ENCODE data around the gene PGM5.

The PGM5 gene

GRCh38 chr9:68496356-68496755 is 139.9 kb downstream of the PGM5 start:
- DNase-seq (ENCODE audit: low spot score), result no peak

GRCh38 chr9:68497629-68498028 is 141.2 kb downstream of the PGM5 start:
- no peak for DNase-seq (ENCODE audit: low spot score)

GRCh38 chr9:68498816-68499215 is 142.4 kb downstream of the PGM5 start:
- no peak for DNase-seq (ENCODE audit: low spot score)

DNA sequence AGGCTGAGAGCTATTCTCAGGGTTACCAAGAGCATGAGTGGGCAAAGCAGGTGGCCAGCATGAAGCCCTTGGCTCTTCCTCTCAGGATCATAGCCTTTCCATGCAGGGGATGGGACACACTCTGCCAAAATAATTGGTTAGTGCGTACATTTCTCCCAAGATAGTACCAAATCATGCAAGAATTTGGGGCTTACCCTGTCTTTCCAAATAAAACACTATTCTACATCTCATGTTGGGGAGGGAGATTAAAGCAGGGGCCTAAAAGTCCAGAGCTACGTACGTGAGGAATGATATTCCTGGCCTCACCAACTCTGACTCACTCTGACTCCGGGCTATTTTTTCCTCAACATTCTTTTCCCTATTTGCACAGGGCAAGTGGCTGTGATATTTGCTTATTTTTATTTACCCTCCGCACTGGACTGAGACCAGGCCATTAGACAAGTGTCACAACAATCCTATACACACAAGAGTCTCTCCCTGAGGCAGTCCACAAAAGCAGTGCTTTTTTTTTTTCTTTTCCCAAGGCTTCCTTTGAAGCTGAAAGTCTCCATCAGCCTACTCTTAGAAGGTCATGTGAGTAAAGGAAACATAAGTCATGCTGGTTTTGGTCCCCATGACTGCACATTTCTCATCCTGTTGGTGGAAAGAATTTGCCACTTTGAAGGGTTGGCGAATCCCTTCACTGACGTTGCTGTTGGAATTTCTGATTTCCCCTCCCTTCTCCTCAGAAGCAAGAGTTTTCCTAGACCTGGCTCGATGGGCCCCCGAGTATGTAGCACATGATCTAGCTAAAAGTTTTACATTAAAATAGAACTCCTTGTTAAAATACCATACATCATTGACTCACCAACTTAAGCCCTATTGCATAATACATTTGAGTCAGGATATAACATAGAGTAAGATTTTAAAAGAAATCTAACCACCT is 144.3 kb downstream of the PGM5 start:
- peak; percentile 85 for DNase-seq (ENCODE audit: low spot score)

GRCh38 chr9:68502279-68502678 is 145.9 kb downstream of the PGM5 start:
- DNase-seq (ENCODE audit: low spot score), result no peak

DNA sequence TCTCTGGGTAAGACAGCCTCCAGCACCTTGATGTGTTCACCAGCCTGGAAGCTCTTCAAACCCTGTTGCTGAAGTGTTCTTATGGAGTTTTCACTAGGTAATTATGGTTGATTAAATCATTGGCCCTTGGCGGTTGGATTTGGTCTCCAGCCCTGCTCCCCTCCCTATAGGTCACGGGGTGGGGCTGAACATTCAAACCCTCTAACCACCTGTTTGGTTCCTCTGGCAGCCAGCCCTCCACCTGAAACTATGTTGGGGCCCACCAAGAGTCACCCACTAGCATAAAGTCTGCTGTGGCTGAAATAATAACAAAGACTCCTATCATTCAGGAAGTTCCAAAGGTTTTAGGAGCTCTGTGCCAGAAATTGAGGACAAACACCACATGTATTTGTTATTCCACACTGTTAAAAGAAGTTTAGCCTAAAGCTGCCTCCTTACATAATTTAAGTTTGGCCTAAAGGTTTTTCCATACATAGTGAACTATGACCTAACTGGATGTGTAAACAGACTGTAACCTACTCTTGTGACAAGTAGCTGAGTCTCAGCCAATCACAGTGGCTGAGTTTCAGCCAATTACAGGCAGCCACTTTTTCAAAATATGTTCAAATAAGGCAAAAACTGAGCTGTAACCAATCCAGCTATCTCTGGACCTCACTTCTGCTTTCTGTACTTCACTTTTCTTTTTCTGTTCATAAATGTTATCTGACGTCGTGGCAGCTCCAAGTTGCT is 149.4 kb downstream of the PGM5 start:
- no peak for DNase-seq (ENCODE audit: low spot score)

- DNase-seq (ENCODE audit: low spot score), result no peak
Observed at GRCh38 chr9:68506551-68506950, 150.1 kb downstream of the PGM5 start.

DNA sequence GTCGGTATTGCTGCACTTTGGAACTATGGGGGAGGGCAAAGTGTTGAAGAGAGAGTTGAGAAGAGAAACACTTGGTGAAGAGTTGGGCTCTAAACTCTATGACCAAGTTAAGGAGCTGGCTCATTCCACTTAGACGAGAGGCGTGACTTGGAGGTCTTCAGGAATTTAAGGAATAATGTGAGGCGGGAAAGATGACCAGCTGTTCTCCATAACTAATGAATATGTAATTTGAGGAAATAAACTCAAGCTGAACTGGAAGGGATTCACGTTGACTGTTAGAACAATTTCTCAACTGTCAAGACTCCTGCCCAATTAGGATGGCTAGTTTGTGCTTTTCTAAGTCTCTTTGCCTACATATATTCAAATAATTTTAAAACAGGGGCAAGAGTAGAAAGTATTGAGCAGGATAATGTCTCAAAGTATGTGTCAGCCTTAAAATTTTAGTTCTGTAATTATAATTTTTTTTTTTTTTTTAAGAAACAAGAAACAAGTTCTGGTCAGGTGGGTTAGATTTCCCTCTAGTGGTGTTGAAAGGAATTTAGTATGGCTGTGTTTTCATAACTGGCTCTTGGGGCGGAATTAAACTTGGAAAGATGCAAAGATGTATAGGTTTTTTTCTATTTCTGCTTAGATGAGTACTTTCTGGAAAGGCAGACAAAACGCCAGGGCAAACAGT is 150.9 kb downstream of the PGM5 start:
- DNase-seq (ENCODE audit: low spot score), result peak; percentile 20

DNA sequence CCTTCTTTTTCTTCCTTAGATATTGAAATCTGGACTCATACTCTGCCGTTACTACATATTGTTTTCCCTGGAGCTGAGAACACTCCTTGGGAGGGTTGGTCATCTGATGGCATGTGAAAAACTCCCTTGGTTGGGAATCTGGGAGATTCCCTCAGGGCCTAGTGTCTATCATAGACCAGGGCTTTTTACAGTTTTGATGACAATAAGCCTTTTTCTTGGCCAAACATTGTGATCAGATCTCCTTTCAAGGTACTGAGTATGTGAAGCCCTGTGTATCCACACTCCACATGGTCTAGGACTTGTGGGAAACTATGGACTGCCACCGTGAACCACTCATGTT is 151.4 kb downstream of the PGM5 start:
- DNase-seq (ENCODE audit: low spot score), result no peak

GRCh38 chr9:68508547-68508946 is 152.1 kb downstream of the PGM5 start:
- DNase-seq (ENCODE audit: low spot score), result peak; percentile 8

- no peak for DNase-seq (ENCODE audit: low spot score)
Observed at GRCh38 chr9:68509689-68510088, 153.3 kb downstream of the PGM5 start.

DNA sequence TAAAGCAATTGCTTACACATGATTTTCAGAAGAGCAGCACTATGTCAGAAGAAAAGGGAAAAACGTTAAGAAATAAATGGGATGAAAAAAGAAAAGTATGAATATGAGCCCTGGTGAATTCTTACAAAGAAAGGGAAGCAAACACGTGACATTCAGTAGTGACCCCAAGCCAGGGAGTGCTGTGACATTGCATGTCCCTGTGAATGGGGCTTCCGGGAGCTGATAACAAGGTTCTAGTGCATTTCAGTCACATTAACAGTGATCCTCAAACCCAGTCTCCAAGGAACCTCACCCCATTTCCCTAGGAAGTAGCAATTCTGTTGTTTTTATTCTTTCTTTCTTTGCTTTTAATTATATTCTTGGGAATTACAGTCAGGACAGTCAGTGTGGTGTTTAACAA is 157.0 kb downstream of the PGM5 start:
- DNase-seq (ENCODE audit: low spot score), result no peak

GRCh38 chr9:68513981-68514380 is 157.6 kb downstream of the PGM5 start:
- DNase-seq (ENCODE audit: low spot score), result no peak

DNA sequence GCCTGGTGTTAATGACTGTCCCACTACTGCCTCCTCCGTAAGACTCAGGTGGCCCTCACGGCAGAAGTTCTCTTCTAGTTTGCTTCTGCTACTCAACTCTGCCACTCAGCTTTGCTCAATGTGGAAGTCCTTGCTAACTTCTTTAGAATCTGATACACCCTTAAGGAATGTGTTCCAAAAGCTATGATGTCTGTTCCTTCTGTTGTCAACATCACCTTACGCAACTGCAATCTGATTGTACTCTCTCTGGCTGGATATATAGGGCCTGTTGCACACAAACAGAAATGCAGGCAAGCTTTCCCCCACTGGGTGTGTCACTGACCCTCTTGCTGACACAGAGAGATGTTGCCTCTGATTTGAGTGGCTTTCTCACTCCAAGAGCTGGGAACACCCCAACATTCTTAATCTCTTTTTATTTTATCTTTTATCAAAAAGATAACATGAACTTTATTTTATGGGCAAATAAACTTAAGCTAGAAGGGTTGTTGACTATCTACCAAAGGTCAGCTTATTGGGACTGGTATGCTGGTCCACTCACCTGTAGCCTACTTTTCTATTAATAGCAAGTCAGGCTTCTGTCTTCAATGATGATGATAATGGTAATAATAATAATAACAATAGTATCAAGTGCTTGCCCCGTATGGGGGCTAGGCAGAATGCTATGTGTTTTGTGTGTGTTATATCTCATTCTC is 159.1 kb downstream of the PGM5 start:
- peak; percentile 53 for DNase-seq (ENCODE audit: low spot score)

GRCh38 chr9:68522131-68522530 is 165.7 kb downstream of the PGM5 start:
- DNase-seq (ENCODE audit: low spot score), result no peak

DNA sequence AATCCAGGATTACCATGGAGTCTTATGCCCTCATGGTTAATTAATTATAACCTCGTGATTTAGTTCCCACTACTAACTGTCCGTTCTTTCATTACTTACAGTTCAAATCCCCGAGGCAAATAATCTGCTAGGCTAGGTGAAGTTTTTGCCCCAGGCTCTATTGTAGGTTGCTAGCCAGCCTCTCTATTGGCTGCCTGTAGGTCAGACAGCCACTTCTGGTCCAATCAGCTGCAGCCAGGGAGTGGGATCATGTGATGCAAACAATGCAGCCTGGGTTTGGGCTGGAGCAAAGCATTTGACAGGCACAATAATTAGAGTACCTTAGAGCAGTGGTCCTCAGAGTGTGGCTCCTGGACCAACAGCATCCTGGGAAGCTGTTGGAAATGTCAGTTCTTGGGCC is 166.5 kb downstream of the PGM5 start:
- no peak for DNase-seq (ENCODE audit: low spot score)

- DNase-seq (ENCODE audit: low spot score), result no peak
Observed at GRCh38 chr9:68523367-68523936, 167.0 kb downstream of the PGM5 start.

DNA sequence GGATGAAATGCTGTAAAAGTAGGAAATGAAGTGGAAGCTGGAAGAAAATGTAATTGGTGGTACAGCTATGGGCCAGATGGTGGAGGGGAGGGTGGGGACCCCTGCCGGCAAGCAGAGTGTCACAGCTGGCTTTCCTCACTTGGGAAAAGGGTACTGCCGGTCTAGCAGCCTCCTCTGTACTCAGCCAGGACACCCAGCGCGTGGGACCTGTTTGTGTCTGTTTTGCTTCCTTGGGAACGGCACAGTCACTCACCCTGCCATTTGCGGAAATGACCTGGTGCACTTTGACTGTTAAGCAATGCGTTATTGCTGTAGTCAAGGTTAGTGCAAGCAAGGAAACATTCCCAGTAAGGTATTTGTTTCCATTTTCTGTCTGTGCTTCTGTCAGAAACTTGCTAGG is 174.2 kb downstream of the PGM5 start:
- peak; percentile 88 for DNase-seq (ENCODE audit: low spot score)

GRCh38 chr9:68532131-68532530 is 175.7 kb downstream of the PGM5 start:
- no peak for DNase-seq (ENCODE audit: low spot score)

- DNase-seq (ENCODE audit: low spot score), result peak; percentile 42
Observed at GRCh38 chr9:68533678-68534077, 177.3 kb downstream of the PGM5 start.

DNA sequence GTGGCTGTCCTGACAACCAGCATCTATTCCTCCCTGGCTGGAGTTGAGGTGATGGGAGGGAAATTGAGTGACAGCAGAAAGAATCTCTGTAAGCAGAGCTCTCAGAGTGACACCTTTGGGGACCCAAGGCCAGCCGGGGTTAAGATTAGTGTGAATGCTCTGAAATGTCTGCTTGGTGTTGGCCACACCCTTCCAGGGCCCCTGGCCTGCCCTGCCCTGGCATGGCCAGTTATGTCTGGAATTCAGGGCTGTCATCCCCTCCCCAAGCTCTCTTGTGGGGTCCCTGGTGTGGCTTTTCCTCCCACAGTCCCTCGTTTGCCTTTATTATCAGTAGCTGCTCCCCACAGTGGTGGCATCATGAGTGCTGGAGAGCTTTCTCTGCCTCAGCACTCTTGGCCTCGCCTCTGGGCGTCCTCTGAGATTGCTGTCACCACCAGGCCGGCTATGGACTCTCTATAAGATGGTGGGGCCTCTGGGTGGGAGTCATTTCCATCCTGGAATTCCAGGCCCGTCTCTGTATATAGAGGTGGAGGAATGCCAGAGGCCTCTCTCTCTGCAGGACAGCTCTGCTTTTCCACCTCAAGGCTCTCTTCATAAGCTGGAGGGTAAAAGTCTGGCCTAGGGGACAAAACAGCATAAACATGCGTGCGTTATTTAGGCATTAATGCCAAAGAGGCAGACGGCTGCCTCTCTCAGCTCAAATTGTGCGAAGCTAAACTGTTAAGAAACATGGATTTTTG is 180.6 kb downstream of the PGM5 start:
- DNase-seq (ENCODE audit: low spot score), result no peak

- no peak for DNase-seq (ENCODE audit: low spot score)
Observed at GRCh38 chr9:68537616-68537880, 181.1 kb downstream of the PGM5 start.

Data from kidney tubule cell (primary cell).